GM21528 (cell line): ENCODE data around the gene FRS2.
"Not testable (repeated sequence)": the region's sequence is repeated elsewhere in the genome, so short reads cannot be mapped to it uniquely, and the experiment has no call there.

Experiments used
- ATAC-seq: cut with Tn5 transposase; IDR thresholded peaks from one replicate; pipeline ENCODE4 v1.9.1; 2021; ENCODE audit warnings: mild to moderate bottlenecking, moderate library complexity; ENCODE audit not compliant: unreplicated experiment, low FRiP score

FRS2 gene, protein sequence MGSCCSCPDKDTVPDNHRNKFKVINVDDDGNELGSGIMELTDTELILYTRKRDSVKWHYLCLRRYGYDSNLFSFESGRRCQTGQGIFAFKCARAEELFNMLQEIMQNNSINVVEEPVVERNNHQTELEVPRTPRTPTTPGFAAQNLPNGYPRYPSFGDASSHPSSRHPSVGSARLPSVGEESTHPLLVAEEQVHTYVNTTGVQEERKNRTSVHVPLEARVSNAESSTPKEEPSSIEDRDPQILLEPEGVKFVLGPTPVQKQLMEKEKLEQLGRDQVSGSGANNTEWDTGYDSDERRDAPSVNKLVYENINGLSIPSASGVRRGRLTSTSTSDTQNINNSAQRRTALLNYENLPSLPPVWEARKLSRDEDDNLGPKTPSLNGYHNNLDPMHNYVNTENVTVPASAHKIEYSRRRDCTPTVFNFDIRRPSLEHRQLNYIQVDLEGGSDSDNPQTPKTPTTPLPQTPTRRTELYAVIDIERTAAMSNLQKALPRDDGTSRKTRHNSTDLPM

DNA sequence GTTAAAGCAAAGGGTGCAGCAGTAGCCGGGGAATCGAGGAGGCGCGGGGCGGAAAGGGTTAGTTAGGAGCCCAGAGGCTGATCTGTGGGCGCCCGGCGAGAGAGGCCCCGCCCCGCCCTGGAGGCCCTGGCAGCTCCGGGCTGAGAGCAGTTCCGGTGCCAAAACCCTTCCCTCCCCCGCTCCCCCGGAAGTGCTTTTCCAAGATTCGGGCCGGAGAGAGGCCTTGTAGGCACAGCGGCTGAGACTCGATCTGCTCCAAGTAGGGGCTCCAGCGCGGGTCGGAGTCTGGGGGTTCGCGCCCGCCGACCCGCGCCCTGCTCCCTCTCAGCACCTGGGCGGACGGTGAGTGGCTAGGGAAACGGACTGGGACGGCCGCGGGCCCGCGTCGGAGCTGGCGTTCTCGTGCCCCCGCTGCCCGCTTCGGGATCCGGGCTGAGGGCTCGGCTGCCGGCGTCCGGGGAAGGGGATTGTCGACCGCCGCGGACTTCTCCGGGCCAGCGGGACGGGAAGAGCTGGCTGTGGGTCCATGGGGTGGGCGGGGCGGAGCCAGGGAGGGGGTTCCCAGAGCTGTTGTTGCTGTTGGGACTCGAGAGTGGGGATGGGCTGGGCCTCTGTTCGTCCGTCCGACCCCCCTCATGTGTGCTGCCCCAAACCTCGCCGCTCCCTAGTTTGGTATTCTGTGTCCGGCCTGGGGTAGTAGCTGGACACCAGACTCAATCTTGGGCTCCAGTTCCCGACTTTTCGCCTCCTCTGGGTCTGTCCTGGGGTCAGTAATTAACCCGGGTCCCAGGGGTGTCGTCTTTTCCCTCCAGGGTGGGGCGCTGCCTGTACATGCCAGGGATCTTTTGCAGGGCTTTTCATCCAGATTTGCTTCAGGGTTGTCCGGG lies at the start of gene FRS2:
Gene FRS2, plus strand, starts transcription at position 200 of the 887 bp plus-strand sequence. CDS start 98,643 bp downstream, outside the sequence.
- ATAC-seq = peak; percentile 97

DNA sequence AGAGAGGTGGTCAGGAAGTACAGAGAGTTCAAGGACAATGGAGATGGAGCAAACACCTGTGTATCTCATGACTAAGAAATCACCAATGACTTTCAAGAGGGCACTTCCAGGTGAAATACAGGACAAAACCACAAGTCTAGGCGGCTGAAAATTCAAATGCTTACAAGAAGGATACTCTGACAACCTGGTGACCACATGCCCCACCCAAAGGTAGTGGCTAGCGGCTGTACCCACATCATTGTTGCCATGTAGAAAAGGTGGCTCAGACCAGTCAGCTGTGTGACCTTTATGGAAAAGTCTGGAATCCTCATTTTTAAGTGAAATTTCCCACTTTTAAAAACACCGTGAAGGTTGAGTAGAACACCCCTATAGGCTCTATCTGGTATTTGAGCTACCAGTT lies 48.6 kb upstream of the FRS2 start:
- ATAC-seq = no peak

DNA sequence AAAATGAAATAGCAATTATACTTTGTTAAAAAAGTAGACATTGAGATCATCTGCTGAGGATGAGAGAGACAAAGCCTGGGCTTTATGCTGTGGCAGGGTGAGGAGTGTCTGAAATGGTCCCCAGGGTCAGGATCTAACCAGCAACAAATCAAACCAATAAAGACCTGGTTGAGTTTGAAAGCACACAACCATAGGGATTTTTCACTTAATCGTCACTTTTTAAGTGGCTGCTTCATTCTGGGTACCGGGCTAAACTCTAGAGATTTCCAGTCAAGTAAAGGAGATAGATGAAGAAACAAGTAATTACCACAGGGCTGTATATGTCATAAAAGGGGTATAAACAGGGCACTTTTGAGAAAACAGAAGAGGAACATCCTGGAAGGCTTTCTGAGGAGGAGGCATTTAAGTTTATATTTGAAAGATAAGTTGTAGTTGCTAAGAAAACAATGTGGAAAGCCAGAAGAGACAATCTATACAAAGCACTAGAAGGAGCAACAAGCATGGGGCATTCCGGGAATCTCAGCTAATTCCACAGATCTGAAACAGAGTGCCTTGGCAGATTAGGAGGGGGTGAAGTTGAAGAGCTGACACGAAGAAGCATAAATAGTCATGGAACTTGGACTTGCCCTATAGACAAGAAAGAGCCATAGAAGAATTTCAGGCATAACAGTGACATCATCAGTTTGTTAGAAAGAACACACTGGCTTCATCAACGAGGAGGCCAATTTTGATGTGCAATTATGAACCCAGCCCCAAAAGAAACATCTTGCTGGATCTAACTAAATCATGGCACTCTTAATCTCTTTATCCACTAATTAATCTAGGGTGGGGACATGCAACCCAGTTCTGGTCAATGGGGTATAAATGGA lies 46.9 kb upstream of the FRS2 start:
- ATAC-seq = no peak

DNA sequence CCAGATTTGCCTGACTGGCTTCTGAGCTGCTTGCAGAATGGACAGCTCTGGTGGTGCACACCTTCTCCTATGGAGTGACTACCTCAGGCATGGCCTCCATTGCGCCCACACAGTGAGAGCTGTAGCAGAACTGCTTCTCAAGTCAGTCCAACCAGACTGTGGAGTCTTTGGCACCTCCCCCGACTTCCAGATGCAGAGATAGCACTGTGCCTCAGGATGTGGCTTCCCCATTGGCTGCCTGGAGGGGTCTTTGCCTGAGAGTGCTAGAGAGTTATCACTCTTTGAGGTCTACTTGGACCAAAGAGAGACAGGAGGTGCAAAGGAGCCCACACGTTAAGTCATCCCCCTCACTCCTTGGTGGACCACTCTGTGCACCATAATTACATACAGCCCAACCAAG lies 44.8 kb upstream of the FRS2 start:
- ATAC-seq = no peak

DNA sequence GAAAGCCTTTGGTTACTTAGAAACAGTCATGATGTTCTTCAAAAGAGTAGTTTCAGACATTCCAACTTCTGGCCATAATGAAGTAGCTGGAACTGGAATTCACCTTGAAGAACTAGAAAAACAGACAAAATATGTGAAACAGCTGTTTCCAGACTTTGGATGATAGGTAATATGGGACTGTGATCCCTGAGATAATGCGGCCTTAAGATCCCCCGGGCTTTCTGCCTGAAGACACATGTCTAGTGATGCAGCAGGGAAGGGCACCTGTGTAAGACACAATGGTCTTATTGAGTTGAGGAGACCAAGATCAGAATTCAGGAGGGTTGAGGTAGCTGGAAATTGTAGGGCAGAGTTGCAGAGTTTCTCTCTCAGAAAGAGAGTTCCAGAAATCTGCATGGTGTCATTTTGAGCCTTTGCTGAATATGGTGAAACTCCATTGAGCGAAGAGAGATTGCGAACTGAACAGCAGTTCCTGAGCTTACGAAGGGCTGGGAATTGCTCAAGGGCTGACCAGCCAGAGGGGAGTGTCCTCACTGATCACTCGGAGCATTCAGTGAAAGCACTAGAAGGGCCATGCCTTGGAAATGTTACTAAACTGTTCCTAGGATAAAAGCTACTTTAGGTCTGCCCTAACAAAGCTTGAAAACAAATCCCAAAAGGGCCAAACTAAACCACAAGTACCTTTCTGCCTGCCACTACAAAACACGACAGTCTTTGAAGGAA lies 41.7 kb upstream of the FRS2 start:
- ATAC-seq = no peak

DNA sequence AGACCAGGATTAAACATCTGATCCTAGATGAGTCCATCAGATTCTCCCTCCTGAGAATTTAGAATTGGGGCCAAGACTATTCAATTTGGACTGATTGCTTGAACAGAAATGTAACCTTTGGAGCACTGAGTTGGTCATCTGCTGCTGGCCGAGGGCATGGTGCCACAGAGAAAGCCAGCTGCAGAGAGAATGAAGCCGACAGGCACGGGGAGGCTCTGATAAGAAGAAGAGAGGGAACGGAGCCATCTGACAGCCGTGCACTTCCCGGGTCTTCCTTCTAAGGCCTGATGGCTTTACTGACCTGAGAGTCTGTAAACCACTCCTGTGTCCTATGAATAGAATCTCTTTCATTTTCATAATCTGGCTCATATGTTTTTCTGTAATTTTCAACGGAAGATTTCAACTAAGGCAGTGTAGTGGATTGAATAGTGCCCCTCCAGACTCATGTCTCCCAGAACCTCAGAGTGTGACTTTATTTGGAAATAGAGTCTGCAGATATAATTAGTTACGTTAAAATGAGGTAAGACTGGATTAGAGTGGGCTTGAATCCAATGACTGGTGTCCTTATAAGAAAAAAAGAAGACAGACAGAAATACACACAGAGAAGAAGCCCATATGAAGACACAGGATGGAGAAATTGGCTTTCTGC lies 39.1 kb upstream of the FRS2 start:
- ATAC-seq = no peak

DNA sequence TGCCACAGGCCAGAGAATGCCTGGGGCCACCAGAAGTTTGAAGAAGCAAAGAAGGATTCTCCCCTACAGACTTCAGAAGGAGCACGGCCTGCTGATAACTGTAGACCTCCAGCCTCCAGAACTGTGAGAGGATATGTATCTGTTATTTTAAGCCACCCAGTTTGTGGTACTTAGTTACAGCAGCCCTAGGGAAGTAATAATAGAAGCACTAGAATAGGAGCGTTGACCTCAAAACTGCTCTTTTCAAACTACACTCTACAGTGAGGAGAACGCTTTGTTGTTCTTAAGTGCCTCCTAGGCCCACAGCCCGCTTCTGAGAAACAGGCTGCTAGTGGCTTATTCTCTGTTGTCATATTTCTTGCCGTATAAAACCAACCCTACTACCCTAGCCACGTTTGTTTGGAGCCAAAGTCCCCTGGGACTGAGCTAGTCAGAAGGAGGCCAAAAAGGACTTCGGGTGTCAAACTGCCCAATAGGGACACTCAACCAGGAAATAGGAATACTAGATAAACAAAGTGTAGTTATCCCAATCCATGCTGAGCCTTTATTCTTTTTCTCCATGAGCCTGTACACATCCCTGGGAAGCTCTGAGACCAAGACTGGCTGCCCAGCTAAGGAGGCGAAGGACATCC lies 38.5 kb upstream of the FRS2 start:
- ATAC-seq = no peak

DNA sequence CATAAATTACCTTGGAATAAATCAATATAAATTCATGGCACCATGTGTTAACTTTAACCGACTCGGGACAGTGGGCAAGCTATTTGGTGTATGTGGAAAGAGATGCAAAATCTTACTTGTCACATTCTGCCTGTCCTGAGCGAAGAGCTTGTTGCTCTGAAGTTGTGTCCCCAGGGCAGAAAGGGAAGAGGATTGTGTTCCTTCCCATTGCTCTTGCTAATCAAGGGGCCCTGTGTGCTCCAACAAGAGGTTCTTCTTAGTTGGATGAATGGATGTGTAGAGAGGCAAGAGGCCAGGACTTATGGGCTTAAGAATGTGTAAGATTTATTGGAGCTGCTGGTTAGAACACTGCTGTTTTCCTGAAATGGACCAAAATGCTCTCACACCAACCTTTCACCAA lies 36.5 kb upstream of the FRS2 start:
- no peak for ATAC-seq

DNA sequence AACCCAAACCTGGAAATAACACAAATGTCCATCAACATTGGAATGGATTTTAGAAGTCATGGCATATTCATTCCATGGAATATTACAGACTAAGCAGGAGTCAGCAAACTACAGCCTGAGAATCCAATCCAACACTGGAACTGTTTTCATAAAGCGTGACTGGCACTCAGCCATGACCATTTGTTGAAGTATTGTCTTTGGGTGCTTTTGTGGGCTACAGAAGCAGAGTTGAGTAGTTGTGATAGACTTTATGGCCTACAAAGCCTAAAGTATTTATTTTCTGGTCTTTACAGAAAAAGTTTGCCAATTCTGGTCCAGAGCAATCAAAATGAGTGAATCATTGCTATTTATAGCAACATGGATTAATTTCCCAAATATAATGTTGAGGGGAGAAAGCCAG lies 34.5 kb upstream of the FRS2 start:
- ATAC-seq = no peak

DNA sequence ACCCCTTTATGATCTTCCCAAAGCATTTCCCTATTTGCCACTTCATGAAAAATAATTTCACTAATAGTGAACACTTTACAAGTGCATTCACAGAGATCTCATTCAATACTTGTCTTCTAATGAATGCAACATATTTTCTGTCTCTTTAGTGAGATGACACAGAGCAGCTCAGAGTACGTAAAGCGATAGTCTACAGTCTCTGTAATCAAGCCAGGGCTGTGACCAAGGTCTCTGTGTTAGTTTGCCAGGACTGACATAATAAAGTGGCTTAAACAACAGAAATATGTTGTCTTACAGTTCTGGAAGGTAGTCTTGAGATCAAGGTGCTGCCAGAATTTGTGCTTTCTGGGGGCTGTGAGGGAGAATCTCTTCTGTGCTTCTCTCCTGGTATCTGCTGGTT lies 33.1 kb upstream of the FRS2 start:
- no peak for ATAC-seq

DNA sequence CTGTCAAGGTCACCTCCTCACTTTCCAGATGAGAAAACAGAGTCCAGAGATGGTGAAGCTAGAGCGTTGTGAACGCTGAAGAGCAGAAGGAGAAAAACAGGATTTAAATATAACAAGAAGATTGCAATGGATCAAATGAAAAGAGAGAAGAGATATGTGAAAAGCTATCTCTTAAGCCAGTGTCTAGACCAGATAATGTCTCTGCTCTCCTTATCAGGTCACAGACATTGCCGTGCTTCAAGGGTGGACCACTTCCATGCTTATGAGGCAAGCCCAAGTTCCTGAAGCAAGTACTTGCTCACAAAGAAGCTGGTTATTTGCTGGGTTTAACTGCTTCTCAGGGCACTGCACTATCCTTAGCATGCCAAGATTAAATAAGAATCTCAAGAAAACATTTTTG lies 31.6 kb upstream of the FRS2 start:
- no peak for ATAC-seq

DNA sequence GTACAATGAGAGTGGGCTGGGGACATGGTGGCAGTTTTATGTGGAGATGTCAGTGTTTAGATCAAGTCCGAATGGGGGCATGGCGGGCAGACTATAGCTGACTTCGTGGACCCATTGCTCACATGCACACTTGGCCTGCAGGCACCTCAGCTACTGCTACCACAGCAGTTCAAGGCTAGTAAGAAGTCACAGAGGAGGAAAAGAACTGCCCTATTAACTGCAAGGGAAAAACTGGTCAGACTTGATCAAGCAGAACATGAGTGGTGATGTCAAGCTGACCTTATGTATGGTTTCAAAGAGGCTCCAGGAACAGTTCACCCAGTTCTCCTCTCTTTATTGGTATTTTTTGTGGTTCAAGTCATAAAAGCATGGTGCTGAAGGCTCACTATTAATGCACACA lies 30.2 kb upstream of the FRS2 start:
- no peak for ATAC-seq

DNA sequence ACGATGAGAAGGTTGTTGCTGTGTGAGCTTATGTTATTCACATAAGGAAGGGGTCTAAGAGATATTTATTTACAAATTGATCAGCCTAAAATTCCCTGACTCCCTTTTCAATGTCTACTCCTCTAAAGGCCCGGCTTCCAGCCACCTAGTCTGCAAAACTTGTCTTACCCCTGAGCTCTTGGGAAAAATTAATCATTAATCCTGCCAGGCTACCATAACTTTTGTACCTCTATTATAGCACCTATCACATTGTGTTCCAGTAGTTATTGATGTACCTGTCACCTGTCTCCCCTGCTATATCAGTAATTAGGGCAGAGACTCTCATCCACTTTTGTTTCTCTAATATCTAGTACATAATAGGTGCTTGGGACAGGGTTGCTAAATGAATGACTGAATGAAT lies 29.3 kb upstream of the FRS2 start:
- ATAC-seq = no peak

DNA sequence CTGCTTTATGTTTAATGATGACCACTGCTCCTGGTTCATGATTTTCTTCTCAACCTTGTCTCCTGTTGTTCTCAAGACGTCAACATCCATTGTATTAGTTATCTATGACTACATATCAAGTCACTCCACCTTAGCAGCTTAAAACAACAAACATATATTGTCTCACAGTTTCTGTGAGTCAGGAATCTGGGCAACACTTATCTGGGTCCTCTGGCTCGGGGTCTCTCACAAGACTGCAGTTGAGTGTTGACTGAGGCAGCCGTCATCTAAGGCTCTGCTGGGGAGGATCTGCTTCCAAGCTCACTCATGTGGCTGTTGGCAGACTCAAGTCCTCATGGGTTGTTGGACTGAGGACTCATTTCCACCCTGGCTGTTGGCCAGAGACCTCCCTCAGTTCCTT lies 27.3 kb upstream of the FRS2 start:
- no peak for ATAC-seq

DNA sequence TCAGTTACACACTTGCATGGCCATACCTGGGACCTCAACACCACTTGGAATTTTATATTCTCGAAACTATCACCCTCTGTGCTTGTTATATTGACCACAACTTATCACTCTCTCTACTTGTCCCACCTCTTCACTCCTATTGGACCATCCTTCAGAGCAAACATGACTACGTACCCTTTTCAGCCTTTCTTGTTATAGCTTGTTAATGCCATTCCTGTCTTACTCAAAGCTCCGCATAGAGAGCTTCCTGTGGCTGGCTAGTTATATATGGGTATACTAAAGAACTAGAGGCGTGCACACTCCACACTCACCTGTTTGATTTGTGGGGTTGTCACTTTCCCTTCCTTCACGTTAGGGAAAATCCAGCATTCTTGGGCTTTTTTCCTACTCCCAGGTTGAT lies 26.3 kb upstream of the FRS2 start:
- no peak for ATAC-seq

DNA sequence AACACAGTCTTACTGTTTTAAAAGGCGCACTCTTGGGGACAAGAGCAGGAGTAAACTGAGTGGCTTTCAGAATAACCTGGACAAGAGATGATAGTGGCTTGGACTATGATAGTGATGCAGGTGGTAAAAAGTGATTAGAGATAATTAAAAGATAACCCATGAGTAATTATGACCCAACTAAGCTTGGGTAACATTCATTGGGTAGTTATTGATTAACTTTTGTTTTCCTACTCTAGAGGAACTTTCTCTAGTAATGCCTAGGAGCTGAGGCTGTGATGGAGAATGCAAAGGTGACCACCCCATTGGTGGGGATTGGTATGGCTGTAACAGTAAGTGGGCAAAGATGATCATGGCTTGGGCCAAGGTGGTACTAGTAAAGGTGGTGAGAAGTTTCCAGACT lies 22.3 kb upstream of the FRS2 start:
- ATAC-seq = no peak

DNA sequence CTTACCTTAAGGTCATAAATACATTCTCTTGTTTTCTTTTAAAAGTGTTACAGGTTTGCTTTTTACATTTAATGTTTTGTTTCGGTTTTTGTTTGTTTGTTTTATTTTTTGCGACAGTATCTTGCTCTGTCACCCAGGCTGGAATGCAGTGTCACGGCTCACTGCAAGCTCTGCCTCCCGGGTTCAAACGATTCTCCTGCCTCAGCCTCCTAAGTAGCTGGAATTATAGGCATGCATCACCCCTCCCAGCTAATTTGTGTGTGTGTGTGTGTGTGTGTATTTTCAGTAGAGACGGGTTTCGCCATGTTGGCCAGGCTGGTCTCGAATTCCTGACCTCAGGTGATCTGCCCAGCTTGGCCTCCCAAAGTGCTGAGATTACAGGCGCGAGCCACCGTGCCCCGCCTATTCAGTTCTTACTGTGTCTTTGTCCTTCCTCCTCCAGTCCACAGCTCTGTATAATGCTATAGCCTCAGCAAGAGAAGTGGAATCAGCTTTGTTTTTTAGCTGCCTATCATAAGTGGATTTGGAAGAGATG lies 17.5 kb upstream of the FRS2 start:
- not testable (repeated sequence) for ATAC-seq

DNA sequence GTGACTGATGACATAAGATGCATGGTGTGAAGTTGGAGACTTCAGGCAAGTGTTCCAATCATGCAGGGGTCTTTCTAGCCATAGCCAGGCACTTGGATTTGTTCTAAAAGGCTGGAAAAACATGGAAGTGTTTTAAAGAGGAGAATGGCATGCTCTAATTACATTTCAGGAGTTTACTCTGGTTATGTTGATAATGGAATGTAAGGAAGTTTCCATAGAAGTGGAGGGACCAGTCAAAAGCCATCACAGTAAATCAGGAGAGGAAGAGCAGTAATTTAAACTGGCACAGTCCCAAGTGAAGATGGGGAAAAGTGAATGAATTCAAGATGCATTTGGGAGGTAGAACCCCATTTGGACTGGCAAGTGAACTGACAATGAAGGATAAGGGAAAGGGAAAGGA lies 13.9 kb upstream of the FRS2 start:
- ATAC-seq = no peak

DNA sequence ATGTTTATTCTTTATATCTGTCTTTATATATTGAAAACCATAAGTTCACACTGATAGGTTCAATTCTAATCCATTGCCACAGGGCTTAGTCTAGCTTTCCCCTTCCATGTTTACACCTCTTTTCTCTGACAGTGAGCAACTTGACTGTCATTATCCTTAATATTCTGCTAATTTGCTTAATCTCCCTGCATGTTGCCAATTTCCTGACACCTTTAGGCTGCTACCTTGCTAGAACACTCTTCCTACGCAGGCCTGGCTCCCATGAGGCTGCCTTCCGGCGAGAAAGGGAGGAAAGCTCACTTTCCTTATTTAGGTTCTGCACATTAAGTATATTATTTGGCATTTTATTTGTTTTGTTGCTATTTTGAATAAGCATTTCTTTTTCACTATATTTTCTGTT lies 12.8 kb upstream of the FRS2 start:
- ATAC-seq = no peak
